IMR-90 (cell line): Measurements from ENCODE around the gene OR2F2.

ENCODE experiments used
- CTCF ChIP-seq: conservative IDR thresholded peaks from 2 replicates; pipeline ENCODE4 v1.5.1; 2012; ENCODE audit warnings: mild to moderate bottlenecking, low read depth, low read length, improper control_type of control experiment
- FOS ChIP-seq: fragments of 150-350 bp; IDR thresholded peaks from 2 replicates; pipeline ENCODE4 v1.6.1; 2016; ENCODE audit warnings: low read depth, low read length
- MAFK ChIP-seq: IDR thresholded peaks from 2 replicates; pipeline ENCODE4 v1.6.1; 2012; ENCODE audit warnings: low read depth, low read length, improper control_type of control experiment
- POLR2A ChIP-seq: IDR thresholded peaks from 2 replicates; pipeline ENCODE4 v1.6.1; 2012; ENCODE audit warnings: mild to moderate bottlenecking, low read depth, low read length
- RAD21 ChIP-seq: IDR thresholded peaks from 2 replicates; pipeline ENCODE4 v1.6.1; 2012; ENCODE audit warnings: low read length, improper control_type of control experiment
- SMC3 ChIP-seq: fragments of 150-350 bp; IDR thresholded peaks from 2 replicates; pipeline ENCODE4 v1.6.1; 2016; ENCODE audit warnings: low read depth, mild to moderate bottlenecking, antibody characterized with exemption, low read length, moderate library complexity

- no peak for TF ChIP-seq CTCF
- no peak for TF ChIP-seq FOS
- TF ChIP-seq SMC3, result no peak
- TF ChIP-seq POLR2A, result no peak
- no peak for TF ChIP-seq MAFK
- no peak for TF ChIP-seq RAD21
Observed at GRCh38 chr7:143898810-143899209, 36.2 kb upstream of the OR2F2 start.
